Measurements from ENCODE around the gene MACROD2. TPM values are rescaled to one million over a fixed set of nuclear protein-coding genes. Genes with fewer than 3 reads are reported as not detected.

Gene MACROD2
- total and polyA plus RNA-seq, 2 experiments from 2014 or later, result 2.8 to 4.3 TPM

- H3K4me1 ChIP-seq (ENCODE audit: insufficient read depth), result peaks cover 27% of the 10 kb centered on the region
- peaks cover 16% of the 10 kb centered on the region for H3K9me2 ChIP-seq (ENCODE audit: insufficient read depth)
- Mint-ChIP-seq H3K4me1 (peaks cover 58% of the 10 kb centered on the region), H3K4me3 (no peak overlapping the region), H3K9me3 (no peaks in the 10 kb centered on the region; the same call in 2 of the 3 replicates), H3K36me3 (ENCODE audit: low read depth) (no peaks in the 10 kb centered on the region), H3K27me3 (ENCODE audit: insufficient read depth, low read depth, poor library complexity) (no peaks in the 10 kb centered on the region), H3K27ac (peak overlapping the region; percentile 51; the same call in 1 of the 2 replicates)
- no peaks in the 10 kb centered on the region for H4K20me1 ChIP-seq (replicated peaks; ENCODE audit: insufficient read depth)
- no peaks in the 10 kb centered on the region for H3F3A ChIP-seq (replicated peaks; ENCODE audit: low read depth)
- H3K27ac ChIP-seq (ENCODE audit: low read depth), result no peak overlapping the region
- DNase-seq (ENCODE audit: low spot score) (no peak), ATAC-seq (no peak)
- no peak overlapping the region for H3K4me3 ChIP-seq
- H2AFZ ChIP-seq, result no peak overlapping the region
- H3K36me3 ChIP-seq (ENCODE audit: insufficient read depth), result no peaks in the 10 kb centered on the region
- TF ChIP-seq, protein P1, sequence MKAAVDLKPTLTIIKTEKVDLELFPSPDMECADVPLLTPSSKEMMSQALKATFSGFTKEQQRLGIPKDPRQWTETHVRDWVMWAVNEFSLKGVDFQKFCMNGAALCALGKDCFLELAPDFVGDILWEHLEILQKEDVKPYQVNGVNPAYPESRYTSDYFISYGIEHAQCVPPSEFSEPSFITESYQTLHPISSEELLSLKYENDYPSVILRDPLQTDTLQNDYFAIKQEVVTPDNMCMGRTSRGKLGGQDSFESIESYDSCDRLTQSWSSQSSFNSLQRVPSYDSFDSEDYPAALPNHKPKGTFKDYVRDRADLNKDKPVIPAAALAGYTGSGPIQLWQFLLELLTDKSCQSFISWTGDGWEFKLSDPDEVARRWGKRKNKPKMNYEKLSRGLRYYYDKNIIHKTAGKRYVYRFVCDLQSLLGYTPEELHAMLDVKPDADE (IDR thresholded peaks at IDR 0.05), result no peak
- TF ChIP-seq NANOG (IDR thresholded peaks at IDR 0.05; ENCODE audit: borderline replicate concordance), result no peak
- no peak for TF ChIP-seq CREB1 (CRISPR knock-in tag; IDR thresholded peaks at IDR 0.05; ENCODE audit: low read depth)
- TF ChIP-seq EZH2 (IDR thresholded peaks at IDR 0.05; ENCODE audit: low read depth, unreplicated experiment), result no peak
- no peak for TF ChIP-seq JUNB (IDR thresholded peaks at IDR 0.05; ENCODE audit: unreplicated experiment)
- TF ChIP-seq EZH2phosphoT487 (IDR thresholded peaks at IDR 0.05; ENCODE audit: unreplicated experiment), result no peak
- TF ChIP-seq ZNF114 (CRISPR knock-in tag; IDR thresholded peaks at IDR 0.05), result no peak
- no peak for TF ChIP-seq REST (IDR thresholded peaks at IDR 0.05; ENCODE audit: unreplicated experiment)
- TF ChIP-seq, protein P2, sequence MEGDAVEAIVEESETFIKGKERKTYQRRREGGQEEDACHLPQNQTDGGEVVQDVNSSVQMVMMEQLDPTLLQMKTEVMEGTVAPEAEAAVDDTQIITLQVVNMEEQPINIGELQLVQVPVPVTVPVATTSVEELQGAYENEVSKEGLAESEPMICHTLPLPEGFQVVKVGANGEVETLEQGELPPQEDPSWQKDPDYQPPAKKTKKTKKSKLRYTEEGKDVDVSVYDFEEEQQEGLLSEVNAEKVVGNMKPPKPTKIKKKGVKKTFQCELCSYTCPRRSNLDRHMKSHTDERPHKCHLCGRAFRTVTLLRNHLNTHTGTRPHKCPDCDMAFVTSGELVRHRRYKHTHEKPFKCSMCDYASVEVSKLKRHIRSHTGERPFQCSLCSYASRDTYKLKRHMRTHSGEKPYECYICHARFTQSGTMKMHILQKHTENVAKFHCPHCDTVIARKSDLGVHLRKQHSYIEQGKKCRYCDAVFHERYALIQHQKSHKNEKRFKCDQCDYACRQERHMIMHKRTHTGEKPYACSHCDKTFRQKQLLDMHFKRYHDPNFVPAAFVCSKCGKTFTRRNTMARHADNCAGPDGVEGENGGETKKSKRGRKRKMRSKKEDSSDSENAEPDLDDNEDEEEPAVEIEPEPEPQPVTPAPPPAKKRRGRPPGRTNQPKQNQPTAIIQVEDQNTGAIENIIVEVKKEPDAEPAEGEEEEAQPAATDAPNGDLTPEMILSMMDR (conservative IDR thresholded peaks at IDR 0.05; ENCODE audit: low read depth in 2 of 2), result no peak
- TF ChIP-seq ZNF331 (CRISPR knock-in tag; IDR thresholded peaks at IDR 0.05; ENCODE audit: low read depth), result no peak
- no peak for TF ChIP-seq ZNF462 (CRISPR knock-in tag; IDR thresholded peaks at IDR 0.05)
- TF ChIP-seq POLR2AphosphoS5 (IDR thresholded peaks at IDR 0.05; ENCODE audit: low read depth), result no peak
- no peak for TF ChIP-seq STAT1 (IDR thresholded peaks at IDR 0.05; ENCODE audit: unreplicated experiment)
- H3K4me2 ChIP-seq, result no peak overlapping the region
- no peaks in the 10 kb centered on the region for H3K79me2 ChIP-seq (replicated peaks; ENCODE audit: insufficient read depth)
- H3K27me3 ChIP-seq (ENCODE audit: insufficient read depth), result no peaks in the 10 kb centered on the region
Observed at GRCh38 chr20:14951707-14952418, 956.5 kb downstream of the MACROD2 start.

Measured in GM23338 (cell line).